Psoas muscle (tissue), 8 donors: ENCODE measurements around the gene RBMS3. TPM values are rescaled to one million over a fixed set of nuclear protein-coding genes. Genes with fewer than 3 reads are reported as not detected.

Source experiments
- ATAC-seq, 4 donors: fragments of 200-7000 bp; cut with Tn5 transposase; one replicate each; pipeline ENCODE4 v1.9.1; 2020; ENCODE audit warnings: moderate library complexity in 3 of 4, mild to moderate bottlenecking in 2 of 4
- DNase-seq, 2 donors: peaks; one replicate each; pipeline ENCODE4 v3.0.0-alpha.2; 2020
- H3K27ac ChIP-seq: fragments of 200-600 bp; one replicate; pipeline ENCODE4 v1.8.0; 2022
- H3K27me3 ChIP-seq, 3 donors: fragments of 200-600 bp in 1 of 3; one replicate each; pipeline versions ENCODE4 v1.6.1 to v1.8.0; 2013 to 2022; ENCODE audit warnings: low read length in 2 of 3, mild to moderate bottlenecking in 2 of 3, moderate library complexity in 1 of 3; ENCODE audit not compliant: insufficient read depth in 3 of 3
- H3K36me3 ChIP-seq, 2 donors: fragments of 200-600 bp in 1 of 2; one replicate each; pipeline versions ENCODE4 v1.6.1 to v1.8.0; 2013 to 2022; ENCODE audit warnings: low read depth in 1 of 2, mild to moderate bottlenecking in 1 of 2, moderate library complexity in 1 of 2; ENCODE audit not compliant: insufficient read depth in 1 of 2
- H3K4me1 ChIP-seq: fragments of 200-600 bp; one replicate; pipeline ENCODE4 v1.8.0; 2022
- H3K4me3 ChIP-seq: fragments of 200-600 bp; one replicate; pipeline ENCODE4 v1.8.0; 2022; ENCODE audit warnings: mild to moderate bottlenecking
- H3K9me3 ChIP-seq: fragments of 200-600 bp; one replicate; pipeline ENCODE4 v1.8.0; 2022
- WGBS, 3 donors: extraction: QIAGEN DNeasy Blood & Tissue Kit; methylation state at CpG; one replicate each; pipeline versions ENCODE4 v1.1.6 to v1.1.7; 2013; 5-methylcytosine and 5-hydroxymethylcytosine counted together
- intact Hi-C, 2 donors: fragments of 100-400 bp; cut with DNase I; formaldehyde crosslinking; loops; one replicate each; pipeline versions ENCODE4 v1.11.0 to v1.14.2; 2022
- polyA plus RNA-seq, 3 donors: library from polyadenylated mRNA; stranded (reverse); fragments of 200-250 nt; gene quantifications; one replicate each; pipeline ENCODE4 v1.2.3, GENCODE V29; 2013
- total RNA-seq, 4 donors: library from RNA; stranded (reverse); fragmentation: NEBNext Ultra II Directional in 2 of 4; extraction: Animal tissue kit (Norgen Biotek cat#: 25700) in 2 of 4; gene quantifications; one replicate each; pipeline versions ENCODE4 v1.2.1 to v1.2.4, GENCODE V29; 2021 to 2023
- TF ChIP-seq, protein P1 (sequence below): fragments of 200-600 bp; IDR thresholded peaks from one replicate; pipeline ENCODE4 v1.8.0; 2022; ENCODE audit warnings: antibody characterized with exemption
- donor health status: healthy with polysubstance abuse.
- donor health status: DM: no; HTN: no; CAD: no; lungs with moderate emphysema.
- donor health status: Bipolar disorder and iron deficiency.
- donor health status: healthy.
- donor health status: DM: yes; HTN: yes; CAD: no.
- donor health status: DM: no; HTN: no; CAD: no.
- donor health status: DM: no; HTN: no; CAD: no.
- donor health status: DM: yes; HTN: yes; CAD: no.

The RBMS3 gene
- total and polyA plus RNA-seq, 7 donors, result 3.8 to 34.5 (median 23.5) TPM

DNA sequence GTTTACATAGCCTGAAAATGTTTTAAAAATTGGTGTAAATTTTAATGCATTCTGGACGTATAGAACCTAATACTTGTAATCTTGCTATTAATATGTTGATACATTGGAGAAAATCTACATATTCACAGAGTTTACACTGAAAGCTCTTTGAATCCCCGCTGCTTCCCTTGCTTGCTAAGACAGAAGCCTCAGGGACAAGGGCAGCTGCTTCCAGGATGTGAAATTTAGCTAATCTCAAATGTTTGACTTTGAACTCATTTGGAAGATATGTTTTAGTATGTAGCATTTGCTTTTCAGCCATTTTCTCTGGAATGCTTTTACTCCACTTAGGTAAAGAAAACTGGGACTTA, 172.0 kb downstream of the RBMS3 start:
- H3K36me3 ChIP-seq, result no peaks in the 10 kb centered on the region
- DNase-seq (no peak), ATAC-seq (peak; percentile 18 to 47 (median 30))
- H3K27ac ChIP-seq, result peak overlapping the region; percentile 47
- TF ChIP-seq, protein P1, sequence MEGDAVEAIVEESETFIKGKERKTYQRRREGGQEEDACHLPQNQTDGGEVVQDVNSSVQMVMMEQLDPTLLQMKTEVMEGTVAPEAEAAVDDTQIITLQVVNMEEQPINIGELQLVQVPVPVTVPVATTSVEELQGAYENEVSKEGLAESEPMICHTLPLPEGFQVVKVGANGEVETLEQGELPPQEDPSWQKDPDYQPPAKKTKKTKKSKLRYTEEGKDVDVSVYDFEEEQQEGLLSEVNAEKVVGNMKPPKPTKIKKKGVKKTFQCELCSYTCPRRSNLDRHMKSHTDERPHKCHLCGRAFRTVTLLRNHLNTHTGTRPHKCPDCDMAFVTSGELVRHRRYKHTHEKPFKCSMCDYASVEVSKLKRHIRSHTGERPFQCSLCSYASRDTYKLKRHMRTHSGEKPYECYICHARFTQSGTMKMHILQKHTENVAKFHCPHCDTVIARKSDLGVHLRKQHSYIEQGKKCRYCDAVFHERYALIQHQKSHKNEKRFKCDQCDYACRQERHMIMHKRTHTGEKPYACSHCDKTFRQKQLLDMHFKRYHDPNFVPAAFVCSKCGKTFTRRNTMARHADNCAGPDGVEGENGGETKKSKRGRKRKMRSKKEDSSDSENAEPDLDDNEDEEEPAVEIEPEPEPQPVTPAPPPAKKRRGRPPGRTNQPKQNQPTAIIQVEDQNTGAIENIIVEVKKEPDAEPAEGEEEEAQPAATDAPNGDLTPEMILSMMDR, result no peak
- intact Hi-C loops, result no loop called here
- peak overlapping the region; percentile 29 for H3K4me3 ChIP-seq
- 47 to 62% (median 53%) methylated on average over 2 of the region's 2 CpGs for WGBS, 3 donors
- peaks cover 21% of the 10 kb centered on the region for H3K4me1 ChIP-seq
- no peaks in the 10 kb centered on the region for H3K27me3 ChIP-seq
- no peaks in the 10 kb centered on the region for H3K9me3 ChIP-seq

DNA sequence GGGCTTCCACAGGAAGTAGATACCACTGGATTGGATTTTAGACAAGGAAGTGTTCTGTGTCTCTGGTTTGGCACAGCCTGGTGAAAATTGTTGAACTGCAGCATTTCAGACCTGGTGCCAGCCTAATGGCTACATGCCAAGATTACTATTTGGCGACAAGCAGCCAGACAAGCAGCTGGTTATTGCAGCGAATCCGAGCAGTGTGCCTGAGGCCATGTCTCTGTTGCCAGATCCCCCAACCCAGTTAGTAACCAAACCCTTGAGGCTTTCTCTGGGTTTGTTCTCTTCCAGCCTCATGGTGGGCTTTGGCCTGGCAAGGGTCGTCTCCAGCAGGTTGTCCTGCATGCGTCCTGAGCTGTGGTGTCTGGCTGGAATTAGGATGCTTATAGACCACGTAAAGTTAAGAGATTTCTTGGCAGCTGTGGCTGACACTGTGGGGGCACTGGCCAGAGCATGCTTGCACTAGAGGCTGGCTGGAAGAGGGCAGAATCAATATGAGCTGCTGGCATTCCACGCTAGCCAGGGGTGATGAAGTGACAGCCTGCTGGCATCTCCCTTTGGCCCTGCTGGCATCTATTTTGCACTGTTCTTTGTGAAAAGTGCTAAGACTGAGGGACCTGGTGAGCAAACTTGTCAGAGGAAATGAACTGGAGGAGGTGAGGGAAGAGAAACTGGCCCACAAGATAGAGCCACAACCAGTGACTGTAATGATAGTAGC, 172.6 kb downstream of the RBMS3 start:
- Histone ChIP-seq H3K27ac (peak overlapping the region; percentile 47), H3K9me3 (no peaks in the 10 kb centered on the region), H3K4me1 (peaks cover 21% of the 10 kb centered on the region), H3K27me3 (no peaks in the 10 kb centered on the region), H3K36me3 (no peaks in the 10 kb centered on the region), H3K4me3 (peak overlapping the region; percentile 29)
- TF ChIP-seq, protein P1, result no peak
- ATAC-seq, result peak; percentile 81 to 89 (median 86)
- intact Hi-C loops, result no loop called here
- 13 to 40% (median 26%) methylated on average over 7 of the region's 7 CpGs for WGBS, 3 donors
- peak; percentile 21 to 59 for DNase-seq

DNA sequence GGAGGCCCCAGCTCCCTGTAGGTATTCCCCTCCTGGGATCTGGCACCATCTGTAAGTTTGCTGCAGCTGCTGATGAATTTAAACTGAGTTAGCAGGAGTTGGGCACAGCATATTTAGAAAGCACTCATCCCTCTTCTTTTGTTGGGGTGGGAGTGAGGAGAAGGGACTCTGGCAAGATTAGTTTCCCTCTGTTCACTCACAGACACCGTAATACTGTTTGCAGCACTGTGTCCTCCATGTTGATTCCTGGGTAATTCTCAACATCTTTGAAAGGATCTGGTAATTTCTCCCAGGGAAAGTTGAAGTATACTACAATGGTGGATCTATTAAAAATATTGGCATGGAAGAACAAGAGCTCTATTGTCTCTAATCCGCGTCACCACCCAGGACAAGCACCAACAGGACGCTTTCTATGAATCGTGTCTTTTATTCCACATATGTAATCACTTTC, 173.3 kb downstream of the RBMS3 start:
- Histone ChIP-seq H3K4me1 (peaks cover 21% of the 10 kb centered on the region), H3K4me3 (no peak overlapping the region), H3K27ac (no peak overlapping the region), H3K36me3 (no peaks in the 10 kb centered on the region), H3K9me3 (no peaks in the 10 kb centered on the region), H3K27me3 (no peaks in the 10 kb centered on the region)
- ATAC-seq (peak in 2 of 4 donors; percentile 25 to 40), DNase-seq (no peak)
- 85 to 93% (median 86%) methylated on average over 5 of the region's 5 CpGs for WGBS, 3 donors
- intact Hi-C loops, result no loop called here
- TF ChIP-seq, protein P1, result no peak

DNA sequence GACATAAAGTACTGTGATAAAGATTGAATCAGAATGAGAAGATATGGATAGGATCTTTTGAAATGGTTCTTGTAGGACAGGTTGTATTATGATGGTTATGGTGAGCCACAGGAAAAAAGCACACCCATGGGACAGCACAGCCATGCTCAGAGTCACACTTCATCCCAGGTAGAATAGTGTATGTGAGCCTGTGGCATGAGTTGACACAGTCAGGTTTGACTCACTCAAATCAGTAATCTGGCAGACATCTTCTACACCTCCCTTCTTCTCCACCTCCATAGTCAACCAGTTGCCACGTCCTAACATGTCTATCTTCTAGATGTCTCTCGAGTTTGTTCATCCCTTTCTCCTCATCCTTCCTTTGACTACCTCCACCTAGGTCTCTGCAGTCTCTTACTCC, 176.0 kb downstream of the RBMS3 start:
- ATAC-seq (no peak), DNase-seq (no peak)
- Histone ChIP-seq H3K9me3 (no peaks in the 10 kb centered on the region), H3K4me1 (peaks cover 17% of the 10 kb centered on the region), H3K27me3 (no peaks in the 10 kb centered on the region), H3K27ac (no peak overlapping the region), H3K4me3 (no peak overlapping the region), H3K36me3 (no peaks in the 10 kb centered on the region)
- 96 to 100% (median 97%) methylated on average over 2 of the region's 2 CpGs for WGBS, 3 donors
- TF ChIP-seq, protein P1, result no peak
- intact Hi-C loops, result no loop called here

DNA sequence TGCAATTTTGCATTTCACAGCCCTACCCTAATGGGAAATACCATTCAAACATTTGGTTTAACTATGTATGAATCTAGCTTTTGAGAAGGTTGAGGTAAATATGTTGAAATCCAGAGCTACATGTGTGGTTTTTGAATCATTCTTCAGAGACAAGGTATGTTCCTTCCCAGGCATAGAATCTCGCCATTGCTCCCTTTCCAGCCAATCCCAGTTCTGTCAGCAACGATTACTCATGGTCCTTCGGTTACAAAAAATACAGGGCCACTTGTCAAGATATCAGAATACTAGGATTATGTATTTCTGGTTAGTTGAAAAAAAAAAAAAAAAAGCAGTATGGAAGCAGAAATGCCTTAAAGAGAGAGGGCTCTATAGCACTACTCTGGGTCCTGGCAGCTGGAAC, 182.4 kb downstream of the RBMS3 start:
- Histone ChIP-seq H3K27me3 (no peaks in the 10 kb centered on the region), H3K9me3 (no peaks in the 10 kb centered on the region), H3K36me3 (no peaks in the 10 kb centered on the region), H3K4me3 (no peak overlapping the region), H3K4me1 (peaks cover 3% of the 10 kb centered on the region), H3K27ac (no peak overlapping the region)
- DNase-seq, result no peak
- TF ChIP-seq, protein P1, result no peak
- 90 to 95% (median 94%) methylated on average over 3 of the region's 3 CpGs for WGBS, 3 donors
- no peak for ATAC-seq
- intact Hi-C loops, result no loop called here
